D721Med (cell line): Measurements from ENCODE around the gene HRH3.

Source experiments
- DNase-seq: peaks from one replicate; pipeline ENCODE4 v3.0.0; 2011; ENCODE audit warnings: low spot score; ENCODE audit not compliant: insufficient read length
- FAIRE-seq: peaks from 2 replicates; lab custom pipeline; 2011; peaks lifted over from hg19 to GRCh38; lab: Jason Lieb, UNC
- TF ChIP-seq, protein P1 (sequence below): IDR thresholded peaks from 2 replicates; pipeline ENCODE4 v1.5.1; 2012; ENCODE audit warnings: mild to moderate bottlenecking, control low read depth; ENCODE audit not compliant: insufficient read depth; ENCODE audit errors: missing control alignments

HRH3 gene

DNA sequence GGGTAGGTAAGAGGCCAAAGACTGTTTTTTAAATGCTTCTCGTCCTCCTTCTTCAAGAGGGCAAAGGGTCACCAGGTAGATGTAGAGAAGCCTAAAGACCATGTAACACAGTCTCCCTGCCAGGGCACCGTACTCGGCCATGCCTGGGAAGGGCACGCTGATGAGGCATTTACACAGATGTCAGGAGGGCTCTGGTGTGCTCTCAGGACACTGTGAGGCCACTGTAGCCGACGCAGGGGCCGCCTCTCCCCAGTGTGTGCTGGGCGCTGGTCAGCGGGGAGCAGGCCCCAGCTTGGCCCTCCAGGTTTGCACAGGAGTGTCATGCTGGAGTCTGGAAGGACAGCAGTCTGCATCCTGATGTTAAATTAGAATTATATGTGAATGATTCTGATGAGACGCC, 44.4 kb downstream of the HRH3 start:
- TF ChIP-seq, protein P1, sequence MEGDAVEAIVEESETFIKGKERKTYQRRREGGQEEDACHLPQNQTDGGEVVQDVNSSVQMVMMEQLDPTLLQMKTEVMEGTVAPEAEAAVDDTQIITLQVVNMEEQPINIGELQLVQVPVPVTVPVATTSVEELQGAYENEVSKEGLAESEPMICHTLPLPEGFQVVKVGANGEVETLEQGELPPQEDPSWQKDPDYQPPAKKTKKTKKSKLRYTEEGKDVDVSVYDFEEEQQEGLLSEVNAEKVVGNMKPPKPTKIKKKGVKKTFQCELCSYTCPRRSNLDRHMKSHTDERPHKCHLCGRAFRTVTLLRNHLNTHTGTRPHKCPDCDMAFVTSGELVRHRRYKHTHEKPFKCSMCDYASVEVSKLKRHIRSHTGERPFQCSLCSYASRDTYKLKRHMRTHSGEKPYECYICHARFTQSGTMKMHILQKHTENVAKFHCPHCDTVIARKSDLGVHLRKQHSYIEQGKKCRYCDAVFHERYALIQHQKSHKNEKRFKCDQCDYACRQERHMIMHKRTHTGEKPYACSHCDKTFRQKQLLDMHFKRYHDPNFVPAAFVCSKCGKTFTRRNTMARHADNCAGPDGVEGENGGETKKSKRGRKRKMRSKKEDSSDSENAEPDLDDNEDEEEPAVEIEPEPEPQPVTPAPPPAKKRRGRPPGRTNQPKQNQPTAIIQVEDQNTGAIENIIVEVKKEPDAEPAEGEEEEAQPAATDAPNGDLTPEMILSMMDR: no peak
- DNase-seq (no peak), FAIRE-seq (no peak)

DNA sequence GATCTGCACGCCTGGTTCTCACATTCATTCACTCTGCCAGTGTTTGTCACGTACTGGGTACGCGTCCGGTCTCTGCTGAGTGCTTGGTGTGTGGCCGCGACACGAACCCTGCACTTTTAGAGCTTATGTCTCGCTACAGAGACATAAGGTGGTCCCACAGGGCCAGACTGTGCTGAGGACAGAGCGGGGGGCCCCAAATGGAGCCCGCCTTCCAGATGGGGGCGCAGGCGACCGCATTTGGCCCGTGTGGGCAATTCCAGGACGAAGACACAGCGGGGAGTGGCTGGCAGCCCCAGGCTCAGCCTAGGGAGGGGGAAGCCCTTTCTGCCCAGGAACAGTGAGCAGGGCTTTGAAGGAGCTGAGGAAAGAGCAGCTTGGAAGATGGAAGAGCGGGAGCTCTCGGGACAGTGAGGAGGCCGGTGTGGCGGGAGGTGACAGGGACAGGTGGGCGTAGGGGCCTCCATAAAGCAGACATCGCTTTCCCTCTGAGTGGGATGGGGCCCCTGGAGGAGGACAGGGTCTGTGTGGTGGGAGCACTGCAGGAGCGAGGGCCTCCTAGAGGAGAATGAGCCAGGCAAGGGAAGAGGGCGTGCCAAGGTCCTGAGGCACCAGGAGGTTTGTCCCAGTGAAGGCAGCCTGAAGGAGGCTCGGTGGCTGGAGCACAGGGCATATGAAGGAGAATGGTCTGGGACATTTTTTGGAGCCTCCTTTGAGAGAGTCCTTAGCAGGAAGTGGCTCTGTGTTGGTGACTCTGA, 45.0 kb downstream of the HRH3 start:
- TF ChIP-seq, protein P1: no peak
- FAIRE-seq: no peak
- DNase-seq: no peak

DNA sequence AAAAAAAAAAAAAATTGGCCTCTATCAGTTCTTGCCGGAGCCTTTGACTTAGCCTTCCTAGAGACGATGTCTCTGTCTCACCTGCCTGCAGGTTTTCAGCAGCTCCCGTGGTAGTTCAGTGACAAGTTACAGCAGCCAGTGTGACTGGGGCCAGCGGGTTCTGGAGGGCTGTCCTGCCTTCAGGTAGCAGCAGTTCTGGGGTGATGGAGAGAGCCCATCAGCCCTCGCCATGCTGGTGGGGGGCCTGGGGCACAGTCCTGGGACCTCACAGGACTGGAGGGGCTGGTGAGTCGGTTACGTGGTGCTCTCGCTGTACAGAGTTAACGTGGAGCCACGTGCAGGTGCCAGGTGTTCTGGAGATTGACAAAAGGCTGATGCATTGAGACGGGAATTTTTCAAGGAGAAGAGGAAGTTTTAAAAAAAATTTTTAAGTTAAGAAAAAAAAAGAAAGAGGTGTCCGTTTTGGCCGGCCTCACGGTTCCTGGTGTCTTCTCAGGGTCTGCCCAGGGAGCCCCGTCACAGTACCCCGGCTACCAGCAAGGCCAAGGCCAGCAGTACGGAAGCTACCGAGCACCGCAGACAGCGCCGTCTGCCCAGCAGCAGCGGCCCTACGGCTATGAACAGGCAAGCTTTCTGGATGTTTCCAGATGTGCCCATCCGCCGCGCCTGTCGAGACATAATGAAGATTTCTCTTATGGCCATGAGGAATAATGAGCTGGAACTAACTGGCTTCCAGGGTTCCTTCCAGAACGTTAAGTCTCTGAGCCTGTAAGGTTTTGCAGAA, 45.9 kb downstream of the HRH3 start:
- TF ChIP-seq, protein P1: no peak
- DNase-seq (no peak), FAIRE-seq (no peak)

DNA sequence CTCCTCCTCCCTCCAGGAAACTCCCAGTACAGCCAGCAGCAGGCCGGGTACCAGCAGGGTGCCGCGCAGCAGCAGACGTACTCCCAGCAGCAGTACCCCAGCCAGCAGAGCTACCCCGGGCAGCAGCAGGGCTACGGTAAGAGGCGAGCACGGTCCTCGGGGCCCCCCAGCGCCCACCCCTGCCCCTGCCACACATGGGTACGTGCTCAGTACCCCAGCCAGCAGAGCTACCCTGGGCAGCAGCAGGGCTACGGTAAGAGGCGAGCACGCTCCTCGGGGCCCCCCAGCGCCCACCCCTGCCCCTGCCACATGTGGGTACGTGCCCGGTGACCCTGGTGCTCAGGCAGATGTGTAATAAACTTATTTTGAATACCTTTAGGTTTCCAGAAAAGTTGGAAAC, 47.4 kb downstream of the HRH3 start:
- FAIRE-seq: no peak

DNA sequence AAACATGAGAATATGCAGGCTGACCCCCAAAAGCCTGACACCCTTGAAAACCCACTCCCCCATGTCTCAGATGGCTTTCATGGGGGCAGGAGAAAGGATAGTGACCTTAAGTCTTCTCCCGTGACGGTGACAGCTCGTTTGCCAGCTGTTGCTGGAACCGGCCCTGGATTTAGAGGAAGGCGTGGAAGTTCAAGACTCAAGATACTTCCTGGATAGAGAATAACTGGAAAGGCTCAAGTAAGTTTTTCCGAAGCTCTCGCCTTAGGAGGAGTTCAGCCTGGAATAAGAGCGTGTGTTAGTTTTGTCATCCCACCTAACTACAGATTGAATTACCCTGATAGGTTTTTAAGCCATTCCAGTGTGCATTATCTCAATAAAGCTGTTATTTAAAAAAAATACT, 48.8 kb downstream of the HRH3 start:
- TF ChIP-seq, protein P1: no peak
- no peak for FAIRE-seq

More for the DNA sequence above, 47.4 kb downstream of the HRH3 start:
- DNase-seq: no peak
- TF ChIP-seq, protein P1: no peak

DNA sequence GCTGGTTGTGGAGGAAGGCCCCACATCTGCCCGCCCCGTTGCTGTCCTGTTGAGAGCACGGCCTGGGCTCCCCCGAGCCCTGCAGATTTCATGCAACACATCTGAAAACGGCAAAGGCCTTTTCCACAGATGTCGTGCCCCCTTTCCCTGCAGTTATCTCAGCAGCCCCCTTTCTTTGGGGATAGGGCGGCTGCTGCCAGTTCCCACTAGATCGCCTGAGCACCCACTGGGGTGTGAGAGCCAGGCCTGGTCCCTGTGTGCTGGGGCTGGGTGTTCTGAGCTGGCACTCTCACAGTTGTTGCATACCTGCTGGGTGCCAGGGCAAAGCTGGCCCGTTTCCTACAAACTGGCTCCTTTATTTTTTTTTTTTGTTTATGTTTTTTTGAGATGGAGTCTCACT, 49.5 kb downstream of the HRH3 start:
- no peak for FAIRE-seq
- no peak for DNase-seq
- TF ChIP-seq, protein P1: no peak

More for the DNA sequence above, 48.8 kb downstream of the HRH3 start:
- no peak for DNase-seq

DNA sequence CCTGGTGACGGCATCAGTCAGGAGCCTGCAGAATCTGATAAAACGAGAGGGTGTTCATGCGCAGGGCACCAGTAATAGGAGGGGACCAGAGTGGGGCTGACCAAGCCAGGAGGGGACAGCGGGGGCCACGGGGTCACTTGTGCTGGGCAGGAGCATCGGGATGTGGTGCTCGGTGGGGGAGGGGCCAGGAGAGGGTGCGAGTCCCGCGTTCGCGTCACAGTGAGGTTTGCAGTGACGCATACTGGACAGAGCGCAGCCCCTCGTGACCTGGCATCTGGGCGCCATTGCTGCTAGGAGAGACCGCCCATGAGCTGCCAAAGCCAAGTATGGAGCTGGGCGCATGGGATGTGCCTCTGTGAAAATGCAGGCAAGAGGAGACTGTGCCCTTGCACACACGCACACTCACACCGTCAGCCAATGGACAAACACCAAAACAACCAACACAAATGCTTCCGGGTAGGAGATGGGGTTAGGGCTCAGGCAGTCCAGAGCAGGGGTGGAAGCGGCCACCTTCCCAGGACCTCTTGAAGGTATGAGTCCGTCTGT, 51.1 kb downstream of the HRH3 start:
- TF ChIP-seq, protein P1: no peak
- DNase-seq (no peak), FAIRE-seq (no peak)
